Liver (tissue), 9 donors: ENCODE measurements around the gene AP1G1. TPM values are rescaled to one million over a fixed set of nuclear protein-coding genes. Genes with fewer than 3 reads are reported as not detected.
A peak's percentile ranks its signal among the peaks of the same experiment; 100 is the strongest.

Experiments used
- DNase-seq: peaks from one replicate; pipeline ENCODE4 v3.0.0-alpha.2; 2017; ENCODE audit warnings: low spot score
- H3K27ac ChIP-seq, 2 donors: one replicate each; pipeline ENCODE4 v1.7.0; 2013; ENCODE audit warnings: inconsistent platforms in 2 of 2, low read length in 2 of 2, control low read depth in 1 of 2, low read depth in 1 of 2, mild to moderate bottlenecking in 1 of 2
- H3K27me3 ChIP-seq, 4 donors: one replicate each; pipeline versions ENCODE4 v1.6.1 to v1.7.0; 2013; ENCODE audit warnings: low read length in 3 of 4, inconsistent platforms in 1 of 4, mild to moderate bottlenecking in 1 of 4, moderate library complexity in 1 of 4; ENCODE audit not compliant: control insufficient read depth in 4 of 4, insufficient read depth in 4 of 4
- H3K36me3 ChIP-seq, 4 donors: one replicate each; pipeline versions ENCODE4 v1.6.1 to v1.7.0; 2013; ENCODE audit warnings: low read length in 3 of 4, mild to moderate bottlenecking in 3 of 4, low read depth in 1 of 4, moderate library complexity in 1 of 4; ENCODE audit not compliant: control insufficient read depth in 4 of 4, insufficient read depth in 3 of 4
- H3K4me1 ChIP-seq, 4 donors: one replicate each; pipeline versions ENCODE4 v1.6.1 to v1.7.0; 2013; ENCODE audit warnings: low read length in 3 of 4, mild to moderate bottlenecking in 3 of 4, moderate library complexity in 1 of 4; ENCODE audit not compliant: control insufficient read depth in 4 of 4, insufficient read depth in 4 of 4
- H3K4me3 ChIP-seq, 3 donors: one replicate each; pipeline versions ENCODE4 v1.6.1 to v1.7.0; 2013; ENCODE audit warnings: low read length in 3 of 3, control low read depth in 1 of 3, low read depth in 1 of 3, mild to moderate bottlenecking in 1 of 3
- H3K9ac ChIP-seq, 2 donors: one replicate each; pipeline ENCODE4 v1.7.0; 2013; ENCODE audit warnings: low read length in 2 of 2, mild to moderate bottlenecking in 2 of 2, moderate library complexity in 2 of 2, control low read depth in 1 of 2, low read depth in 1 of 2
- H3K9me3 ChIP-seq, 4 donors: one replicate each; pipeline versions ENCODE4 v1.6.1 to v1.7.0; 2013; ENCODE audit warnings: low read length in 3 of 4; ENCODE audit not compliant: control insufficient read depth in 4 of 4
- EGR1 ChIP-seq, 2 donors: IDR thresholded peaks; 2 replicates each; pipeline ENCODE4 v1.6.1; 2016 to 2018; ENCODE audit warnings: antibody characterized with exemption in 2 of 2, low read depth in 2 of 2
- FOXA1 ChIP-seq: IDR thresholded peaks from 2 replicates; pipeline ENCODE4 v1.6.1; 2016; ENCODE audit warnings: antibody characterized with exemption
- FOXA2 ChIP-seq: IDR thresholded peaks from 2 replicates; pipeline ENCODE4 v1.6.1; 2016; ENCODE audit warnings: antibody characterized with exemption
- GABPA ChIP-seq, 2 donors: IDR thresholded peaks in 1 of 2; conservative IDR thresholded peaks in 1 of 2; 2 replicates each; pipeline ENCODE4 v1.6.1; 2016; ENCODE audit warnings: antibody characterized with exemption in 2 of 2, mild to moderate bottlenecking in 1 of 2, moderate library complexity in 1 of 2
- HNF4A ChIP-seq, 2 donors: conservative IDR thresholded peaks; 2 replicates each; pipeline ENCODE4 v1.6.1; 2016; ENCODE audit warnings: antibody characterized with exemption in 2 of 2, mild to moderate bottlenecking in 2 of 2
- HNF4G ChIP-seq: IDR thresholded peaks from 2 replicates; pipeline ENCODE4 v1.6.1; 2016; ENCODE audit warnings: antibody characterized with exemption
- JUND ChIP-seq, 2 donors: IDR thresholded peaks; 2 replicates each; pipeline ENCODE4 v1.6.1; 2016; ENCODE audit warnings: antibody characterized with exemption in 2 of 2
- NR2F2 ChIP-seq: IDR thresholded peaks from 2 replicates; pipeline ENCODE4 v1.6.1; 2016; ENCODE audit warnings: antibody characterized with exemption
- RAD21 ChIP-seq, 2 donors: IDR thresholded peaks; 2 replicates each; pipeline ENCODE4 v1.6.1; 2016; ENCODE audit warnings: antibody characterized with exemption in 2 of 2, mild to moderate bottlenecking in 2 of 2
- RXRA ChIP-seq, 2 donors: IDR thresholded peaks; 2 replicates each; pipeline ENCODE4 v1.6.1; 2017 to 2018; ENCODE audit warnings: antibody characterized with exemption in 2 of 2, mild to moderate bottlenecking in 1 of 2
- SP1 ChIP-seq: IDR thresholded peaks from 2 replicates; pipeline ENCODE4 v1.6.1; 2018; ENCODE audit warnings: antibody characterized with exemption, mild to moderate bottlenecking
- TAF1 ChIP-seq: conservative IDR thresholded peaks from 2 replicates; pipeline ENCODE4 v1.6.1; 2016; ENCODE audit warnings: antibody characterized with exemption, mild to moderate bottlenecking
- YY1 ChIP-seq: IDR thresholded peaks from 2 replicates; pipeline ENCODE4 v1.6.1; 2016; ENCODE audit warnings: antibody characterized with exemption, mild to moderate bottlenecking
- WGBS: extraction: QIAGEN DNeasy Blood & Tissue Kit; methylation state at CpG from one replicate; pipeline ENCODE4 v1.1.7; 2013; 5-methylcytosine and 5-hydroxymethylcytosine counted together
- polyA plus RNA-seq, 2 donors: library from polyadenylated mRNA; stranded (reverse) in 1 of 2; unstranded in 1 of 2; fragments of 200-250 nt in 1 of 2; fragments of >200 nt in 1 of 2; fragmentation: Nextera tagmentation in 1 of 2; extraction: Ambion mirVana in 1 of 2; gene quantifications; one replicate each; pipeline versions ENCODE4 v1.2.1 to v1.2.3, GENCODE V29; 2013 to 2015
- total RNA-seq, 2 donors: library from RNA; depleted of rRNA; stranded (reverse); fragments of >200 nt; gene quantifications; one replicate each; pipeline ENCODE4 v1.2.3, GENCODE V29; 2014
- TF ChIP-seq, protein P1 (sequence below): fragments of 150-350 bp; IDR thresholded peaks from 2 replicates; pipeline ENCODE4 v1.5.1; 2017; ENCODE audit warnings: improper control_type of control experiment, low read depth, low read length; ENCODE audit not compliant: missing input control
- TF ChIP-seq, protein P2 (sequence below): IDR thresholded peaks from 2 replicates; pipeline ENCODE4 v1.6.1; 2016; ENCODE audit warnings: antibody characterized with exemption
- TF ChIP-seq, protein P3 (sequence below): IDR thresholded peaks from 2 replicates; pipeline ENCODE4 v1.6.1; 2016; ENCODE audit warnings: antibody characterized with exemption, mild to moderate bottlenecking
- TF ChIP-seq, protein P4 (sequence below): IDR thresholded peaks from 2 replicates; pipeline ENCODE4 v1.6.1; 2016; ENCODE audit warnings: antibody characterized with exemption
- donor health status: healthy.
- donor health status: healthy.
- donor health status: healthy.
- donor health status: healthy.
- donor health status: healthy.

The AP1G1 gene
- total and polyA plus RNA-seq, 4 donors: 11.4 to 64.4 (median 32.8) TPM

DNA sequence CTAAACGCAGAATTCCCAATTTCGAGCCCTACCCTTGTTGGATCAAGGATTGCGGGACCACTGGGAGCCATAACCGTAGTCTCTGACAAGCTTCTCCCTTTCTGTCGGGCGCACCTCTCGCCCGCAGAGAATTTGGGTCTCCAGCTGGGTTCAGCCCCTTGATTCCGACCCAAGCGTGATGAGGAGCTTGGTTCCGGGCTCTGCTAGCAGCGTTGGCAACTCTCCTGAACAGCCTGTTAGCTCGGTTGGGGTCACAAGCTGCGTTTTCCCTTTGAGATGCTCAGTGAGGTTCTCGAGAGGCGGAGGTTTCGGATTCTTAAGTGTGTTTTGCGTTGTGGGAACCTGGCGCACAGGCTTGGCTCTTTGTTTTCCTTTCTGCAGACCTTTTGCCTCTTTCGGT is 37.8 kb upstream of the AP1G1 start:
- H3K4me3 ChIP-seq: peak overlapping the region; percentile 89 to 93 (median 91)
- H3K27me3 ChIP-seq: no peaks in the 10 kb centered on the region
- peaks cover 0 to 14% (median 13%) of the 10 kb centered on the region in 4 donors for H3K4me1 ChIP-seq
- TF ChIP-seq JUND (IDR thresholded peaks at IDR 0.05) (no peak), YY1 (no peak), FOXA2 (no peak), FOXA1 (no peak), RXRA (IDR thresholded peaks at IDR 0.05) (no peak), EGR1 (IDR thresholded peaks at IDR 0.05; ENCODE audit: low read depth in 2 of 2) (no peak), RAD21 (IDR thresholded peaks at IDR 0.05) (no peak), SP1 (no peak), NR2F2 (no peak), TAF1 (no peak), HNF4A (conservative IDR thresholded peaks at IDR 0.05) (no peak), GABPA (IDR thresholded peaks at IDR 0.05 in 1 of 2, conservative IDR thresholded peaks at IDR 0.05 in 1 of 2) (no peak), HNF4G (no peak)
- TF ChIP-seq, protein P1, sequence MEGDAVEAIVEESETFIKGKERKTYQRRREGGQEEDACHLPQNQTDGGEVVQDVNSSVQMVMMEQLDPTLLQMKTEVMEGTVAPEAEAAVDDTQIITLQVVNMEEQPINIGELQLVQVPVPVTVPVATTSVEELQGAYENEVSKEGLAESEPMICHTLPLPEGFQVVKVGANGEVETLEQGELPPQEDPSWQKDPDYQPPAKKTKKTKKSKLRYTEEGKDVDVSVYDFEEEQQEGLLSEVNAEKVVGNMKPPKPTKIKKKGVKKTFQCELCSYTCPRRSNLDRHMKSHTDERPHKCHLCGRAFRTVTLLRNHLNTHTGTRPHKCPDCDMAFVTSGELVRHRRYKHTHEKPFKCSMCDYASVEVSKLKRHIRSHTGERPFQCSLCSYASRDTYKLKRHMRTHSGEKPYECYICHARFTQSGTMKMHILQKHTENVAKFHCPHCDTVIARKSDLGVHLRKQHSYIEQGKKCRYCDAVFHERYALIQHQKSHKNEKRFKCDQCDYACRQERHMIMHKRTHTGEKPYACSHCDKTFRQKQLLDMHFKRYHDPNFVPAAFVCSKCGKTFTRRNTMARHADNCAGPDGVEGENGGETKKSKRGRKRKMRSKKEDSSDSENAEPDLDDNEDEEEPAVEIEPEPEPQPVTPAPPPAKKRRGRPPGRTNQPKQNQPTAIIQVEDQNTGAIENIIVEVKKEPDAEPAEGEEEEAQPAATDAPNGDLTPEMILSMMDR: no peak
- TF ChIP-seq, protein P2, sequence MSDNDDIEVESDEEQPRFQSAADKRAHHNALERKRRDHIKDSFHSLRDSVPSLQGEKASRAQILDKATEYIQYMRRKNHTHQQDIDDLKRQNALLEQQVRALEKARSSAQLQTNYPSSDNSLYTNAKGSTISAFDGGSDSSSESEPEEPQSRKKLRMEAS: no peak
- TF ChIP-seq, protein P3, sequence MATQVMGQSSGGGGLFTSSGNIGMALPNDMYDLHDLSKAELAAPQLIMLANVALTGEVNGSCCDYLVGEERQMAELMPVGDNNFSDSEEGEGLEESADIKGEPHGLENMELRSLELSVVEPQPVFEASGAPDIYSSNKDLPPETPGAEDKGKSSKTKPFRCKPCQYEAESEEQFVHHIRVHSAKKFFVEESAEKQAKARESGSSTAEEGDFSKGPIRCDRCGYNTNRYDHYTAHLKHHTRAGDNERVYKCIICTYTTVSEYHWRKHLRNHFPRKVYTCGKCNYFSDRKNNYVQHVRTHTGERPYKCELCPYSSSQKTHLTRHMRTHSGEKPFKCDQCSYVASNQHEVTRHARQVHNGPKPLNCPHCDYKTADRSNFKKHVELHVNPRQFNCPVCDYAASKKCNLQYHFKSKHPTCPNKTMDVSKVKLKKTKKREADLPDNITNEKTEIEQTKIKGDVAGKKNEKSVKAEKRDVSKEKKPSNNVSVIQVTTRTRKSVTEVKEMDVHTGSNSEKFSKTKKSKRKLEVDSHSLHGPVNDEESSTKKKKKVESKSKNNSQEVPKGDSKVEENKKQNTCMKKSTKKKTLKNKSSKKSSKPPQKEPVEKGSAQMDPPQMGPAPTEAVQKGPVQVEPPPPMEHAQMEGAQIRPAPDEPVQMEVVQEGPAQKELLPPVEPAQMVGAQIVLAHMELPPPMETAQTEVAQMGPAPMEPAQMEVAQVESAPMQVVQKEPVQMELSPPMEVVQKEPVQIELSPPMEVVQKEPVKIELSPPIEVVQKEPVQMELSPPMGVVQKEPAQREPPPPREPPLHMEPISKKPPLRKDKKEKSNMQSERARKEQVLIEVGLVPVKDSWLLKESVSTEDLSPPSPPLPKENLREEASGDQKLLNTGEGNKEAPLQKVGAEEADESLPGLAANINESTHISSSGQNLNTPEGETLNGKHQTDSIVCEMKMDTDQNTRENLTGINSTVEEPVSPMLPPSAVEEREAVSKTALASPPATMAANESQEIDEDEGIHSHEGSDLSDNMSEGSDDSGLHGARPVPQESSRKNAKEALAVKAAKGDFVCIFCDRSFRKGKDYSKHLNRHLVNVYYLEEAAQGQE: no peak
- no peaks in the 10 kb centered on the region for H3K9me3 ChIP-seq
- under 1% methylated on average over 20 of the region's 20 CpGs for WGBS
- H3K9ac ChIP-seq: peak overlapping the region; percentile 80 to 93
- H3K27ac ChIP-seq: peak overlapping the region; percentile 79 to 87
- H3K36me3 ChIP-seq: peaks cover 9 to 36% (median 23%) of the 10 kb centered on the region in 4 donors
- DNase-seq: peak; percentile 39

DNA sequence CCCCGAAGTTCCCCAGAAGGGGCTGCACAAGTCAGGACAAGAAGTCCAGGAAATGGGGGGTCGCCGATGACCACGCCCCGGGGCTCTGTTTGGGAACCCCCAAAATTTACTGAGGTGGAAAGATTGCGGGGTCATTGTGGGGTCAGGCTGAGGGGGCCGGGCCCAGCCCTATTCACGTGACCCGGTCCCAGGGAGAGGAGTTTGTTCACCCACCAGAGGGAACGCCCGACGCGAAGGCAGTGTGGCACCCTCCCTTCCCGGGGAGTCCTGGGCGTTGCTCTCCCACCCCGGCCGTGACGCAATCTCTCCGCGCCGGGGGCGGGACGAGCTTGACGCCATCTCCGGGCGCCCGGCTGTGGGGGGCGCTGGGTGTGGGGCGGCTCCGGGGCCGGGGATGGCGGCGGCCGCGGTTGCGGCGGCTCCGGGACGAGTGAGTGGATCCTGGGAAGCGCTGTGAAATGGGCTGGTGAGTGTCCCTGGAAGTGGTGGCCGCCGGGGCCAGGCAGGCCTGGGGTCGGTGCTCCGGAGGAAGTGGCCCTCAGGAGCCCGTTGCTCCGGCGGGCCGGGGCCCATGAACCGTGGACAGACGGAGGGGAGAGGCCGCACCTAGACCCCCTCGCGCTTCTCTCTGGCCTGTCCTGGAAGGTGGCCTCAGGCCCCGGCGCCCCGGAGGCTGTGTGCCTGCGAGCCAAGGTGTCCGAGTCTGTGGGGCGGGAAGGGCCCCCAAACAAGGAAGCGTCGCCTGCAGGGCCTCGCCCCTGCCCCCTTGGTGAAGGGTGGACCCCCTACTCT is 37.2 kb upstream of the AP1G1 start, which contains the start of gene ATXN1L:
ATXN1L (plus strand) TSS at position 338 of the 792 bp plus-strand sequence. CDS start 3,765 bp downstream, outside the sequence.
- peaks cover 0 to 14% (median 13%) of the 10 kb centered on the region in 4 donors for H3K4me1 ChIP-seq
- no peaks in the 10 kb centered on the region for H3K27me3 ChIP-seq
- peaks cover 9 to 30% (median 21%) of the 10 kb centered on the region in 4 donors for H3K36me3 ChIP-seq
- under 1% methylated on average over 62 of the region's 62 CpGs for WGBS
- H3K9me3 ChIP-seq: no peaks in the 10 kb centered on the region
- DNase-seq: peak; percentile 96
- peak within 1 kb of the TSS; percentile 80 to 93 for H3K9ac ChIP-seq
- H3K4me3 ChIP-seq: peak within 1 kb of the TSS; percentile 89 to 93 (median 91)
- H3K27ac ChIP-seq: peak within 1 kb of the TSS; percentile 79 to 87
- TF ChIP-seq, protein P4, sequence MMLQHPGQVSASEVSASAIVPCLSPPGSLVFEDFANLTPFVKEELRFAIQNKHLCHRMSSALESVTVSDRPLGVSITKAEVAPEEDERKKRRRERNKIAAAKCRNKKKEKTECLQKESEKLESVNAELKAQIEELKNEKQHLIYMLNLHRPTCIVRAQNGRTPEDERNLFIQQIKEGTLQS: peak; percentile 8
- TF ChIP-seq GABPA (IDR thresholded peaks at IDR 0.05 in 1 of 2, conservative IDR thresholded peaks at IDR 0.05 in 1 of 2): peak in 1 of 2 donors; percentile 74
- TF ChIP-seq, protein P2: no peak
- TF ChIP-seq HNF4A (conservative IDR thresholded peaks at IDR 0.05): peak in 1 of 2 donors; percentile 21
- peak; percentile 43 for TF ChIP-seq NR2F2
- peak in 1 of 2 donors; percentile 34 for TF ChIP-seq RAD21 (IDR thresholded peaks at IDR 0.05)
- TF ChIP-seq FOXA2: no peak
- TF ChIP-seq HNF4G: no peak
- TF ChIP-seq RXRA (IDR thresholded peaks at IDR 0.05): peak; percentile 45 to 87
- TF ChIP-seq TAF1: no peak
- no peak for TF ChIP-seq FOXA1
- peak; percentile 55 for TF ChIP-seq YY1
- TF ChIP-seq, protein P3: no peak
- TF ChIP-seq, protein P1: no peak
- TF ChIP-seq EGR1 (IDR thresholded peaks at IDR 0.05; ENCODE audit: low read depth in 2 of 2): peak in 1 of 2 donors; percentile 42
- TF ChIP-seq JUND (IDR thresholded peaks at IDR 0.05): no peak
